GM23338 (cell line): Measurements from ENCODE around the gene FIG4. TPM values are rescaled to one million over a fixed set of nuclear protein-coding genes. Genes with fewer than 3 reads are reported as not detected.
"Not testable (repeated sequence)": the region's sequence is repeated elsewhere in the genome, so short reads cannot be mapped to it uniquely, and the experiment has no call there.

Experiments used
- ATAC-seq: fragments of 200-7000 bp; cut with Tn5 transposase; 3 replicates; pipeline ENCODE4 v1.9.1; 2020
- DNase-seq: peaks from one replicate; pipeline ENCODE4 v3.0.0-alpha.2; 2015; ENCODE audit warnings: low spot score
- H2AFZ ChIP-seq: fragments of 200-600 bp; sonication (generic); 2 replicates; pipeline ENCODE4 v1.8.0; 2016; ENCODE audit warnings: antibody characterized with exemption, mild to moderate bottlenecking, moderate library complexity
- H3F3A ChIP-seq: fragments of 200-600 bp; sonication (generic); replicated peaks from 2 replicates; pipeline ENCODE4 v1.8.0; 2017; ENCODE audit warnings: antibody characterized with exemption, mixed run types, low read depth
- H3K27ac ChIP-seq: fragments of 200-600 bp; sonication (generic); 2 replicates; pipeline ENCODE4 v1.6.1; 2016; ENCODE audit warnings: low read depth
- H3K27me3 ChIP-seq: fragments of 200-600 bp; sonication (generic); 2 replicates; pipeline ENCODE4 v1.8.0; 2016; ENCODE audit warnings: mild to moderate bottlenecking, mixed run types, moderate library complexity; ENCODE audit not compliant: insufficient read depth
- H3K36me3 ChIP-seq: fragments of 200-600 bp; sonication (generic); 2 replicates; pipeline ENCODE4 v1.8.0; 2016; ENCODE audit warnings: mild to moderate bottlenecking; ENCODE audit not compliant: insufficient read depth
- H3K4me1 ChIP-seq: fragments of 200-600 bp; sonication (generic); 2 replicates; pipeline ENCODE4 v1.8.0; 2016; ENCODE audit warnings: mild to moderate bottlenecking, moderate library complexity; ENCODE audit not compliant: insufficient read depth
- H3K4me2 ChIP-seq: fragments of 200-600 bp; sonication (generic); 2 replicates; pipeline ENCODE4 v1.7.1; 2017; ENCODE audit warnings: mixed run types
- H3K4me3 ChIP-seq: fragments of 200-600 bp; sonication (generic); 2 replicates; pipeline ENCODE4 v1.6.1; 2016; ENCODE audit warnings: mixed run types
- H3K79me2 ChIP-seq: fragments of 200-600 bp; sonication (generic); replicated peaks from 2 replicates; pipeline ENCODE4 v1.8.0; 2017; ENCODE audit warnings: mild to moderate bottlenecking; ENCODE audit not compliant: insufficient read depth
- H3K9me2 ChIP-seq: fragments of 200-600 bp; sonication (generic); 2 replicates; pipeline ENCODE4 v1.8.0; 2017; ENCODE audit not compliant: insufficient read depth
- H4K20me1 ChIP-seq: fragments of 200-600 bp; sonication (generic); replicated peaks from 2 replicates; pipeline ENCODE4 v1.8.0; 2017; ENCODE audit warnings: mild to moderate bottlenecking; ENCODE audit not compliant: insufficient read depth
- H3K27ac Mint-ChIP-seq: 2 replicates; pipeline ENCODE4 v1.8.0; 2020; ENCODE audit warnings: inconsistent platforms, mild to moderate bottlenecking, moderate library complexity, mixed read lengths
- H3K27me3 Mint-ChIP-seq: 3 replicates; pipeline ENCODE4 v1.8.0; 2022; ENCODE audit warnings: low read depth, mild to moderate bottlenecking, moderate library complexity, mixed read lengths, inconsistent platforms; ENCODE audit not compliant: insufficient read depth, poor library complexity
- H3K36me3 Mint-ChIP-seq: 3 replicates; pipeline ENCODE4 v1.8.0; 2021; ENCODE audit warnings: low read depth, mild to moderate bottlenecking, inconsistent platforms, moderate library complexity, mixed read lengths
- H3K4me1 Mint-ChIP-seq: 3 replicates; pipeline ENCODE4 v1.8.0; 2020; ENCODE audit warnings: mild to moderate bottlenecking, inconsistent platforms, mixed read lengths
- H3K4me3 Mint-ChIP-seq: 3 replicates; pipeline ENCODE4 v1.8.0; 2021; ENCODE audit warnings: moderate library complexity, mild to moderate bottlenecking, inconsistent platforms, mixed read lengths
- H3K9me3 Mint-ChIP-seq: 3 replicates; pipeline ENCODE4 v1.8.0; 2020; ENCODE audit warnings: moderate library complexity, mild to moderate bottlenecking, inconsistent platforms, mixed read lengths
- CTCF ChIP-seq, 2 experiments: fragments of 200-600 bp in 1 of 2; sonication (generic) in 1 of 2; conservative IDR thresholded peaks; 2 replicates each; pipeline versions ENCODE4 v1.5.1 to v1.6.1; 2016 to 2017; ENCODE audit warnings: antibody characterized with exemption in 2 of 2, low read depth in 2 of 2, mild to moderate bottlenecking in 2 of 2, moderate library complexity in 1 of 2
- ETS1 ChIP-seq: IDR thresholded peaks from 2 replicates; pipeline ENCODE4 v1.6.1; 2016; ENCODE audit warnings: antibody characterized with exemption
- JUNB ChIP-seq: IDR thresholded peaks from one replicate; pipeline ENCODE4 v1.6.1; 2016; ENCODE audit warnings: antibody characterized with exemption; ENCODE audit not compliant: unreplicated experiment
- NANOG ChIP-seq: IDR thresholded peaks from 2 replicates; pipeline ENCODE4 v1.6.1; 2016; ENCODE audit warnings: antibody characterized with exemption, borderline replicate concordance
- POLR2AphosphoS5 ChIP-seq: IDR thresholded peaks from 2 replicates; pipeline ENCODE4 v1.6.1; 2016; ENCODE audit warnings: antibody characterized with exemption, low read depth
- STAT1 ChIP-seq: IDR thresholded peaks from one replicate; pipeline ENCODE4 v1.6.1; 2016; ENCODE audit warnings: antibody characterized with exemption; ENCODE audit not compliant: unreplicated experiment
- ZNF114 ChIP-seq: fragments of 250-450 bp; sonication (Bioruptor Pico); IDR thresholded peaks from 2 replicates; pipeline ENCODE4 v1.5.0; 2020; ENCODE audit warnings: mild to moderate bottlenecking, moderate library complexity
- ZNF331 ChIP-seq: fragments of 250-450 bp; sonication (Bioruptor Pico); IDR thresholded peaks from 2 replicates; pipeline ENCODE4 v1.5.0; 2020; ENCODE audit warnings: low read depth, mild to moderate bottlenecking, moderate library complexity
- polyA plus RNA-seq: library from polyadenylated mRNA; unstranded; fragments of >200 nt; fragmentation: Nextera tagmentation; extraction: Ambion mirVana; gene quantifications from 2 replicates; pipeline ENCODE4 v1.2.1, GENCODE V29; 2016
- total RNA-seq: library from RNA; depleted of rRNA; stranded (reverse); fragments of >200 nt; shearing (Covaris generic); gene quantifications from 2 replicates; pipeline ENCODE4 v1.2.3, GENCODE V29; 2014

FIG4 gene
- total and polyA plus RNA-seq, 2 experiments from 2014 or later: 7.0 to 16.9 TPM

GRCh38 chr6:109854541-109855308 lies 163.6 kb downstream of the FIG4 start:
- no peak overlapping the region for H3K4me3 Mint-ChIP-seq
- H4K20me1 ChIP-seq: no peaks in the 10 kb centered on the region
- no peaks in the 10 kb centered on the region for H3F3A ChIP-seq
- no peak overlapping the region; the same call in 1 of the 2 replicates for H3K27ac Mint-ChIP-seq
- H3K27me3 ChIP-seq: no peaks in the 10 kb centered on the region
- peaks cover 11% of the 10 kb centered on the region for H3K9me3 Mint-ChIP-seq
- H3K27me3 Mint-ChIP-seq: no peaks in the 10 kb centered on the region
- no peaks in the 10 kb centered on the region for H3K79me2 ChIP-seq
- H3K4me3 ChIP-seq: no peak overlapping the region
- H3K36me3 ChIP-seq: no peaks in the 10 kb centered on the region
- DNase-seq (peak; percentile 92), ATAC-seq (peak; percentile 84)
- H3K36me3 Mint-ChIP-seq: peaks cover 7% of the 10 kb centered on the region
- peaks cover 27% of the 10 kb centered on the region for H3K9me2 ChIP-seq
- H3K27ac ChIP-seq: peak overlapping the region; percentile 84
- H3K4me2 ChIP-seq: no peak overlapping the region
- TF ChIP-seq STAT1: no peak
- 0 out of 2 replicates have a peak, but pooled peaks have one; percentile 25 for TF ChIP-seq NANOG
- no peak overlapping the region for H2AFZ ChIP-seq
- H3K4me1 Mint-ChIP-seq: peaks cover 15% of the 10 kb centered on the region; the same call in 2 of the 3 replicates
- H3K4me1 ChIP-seq: peaks cover 13% of the 10 kb centered on the region

- H3K27me3 Mint-ChIP-seq, H3K36me3 ChIP-seq, H2AFZ ChIP-seq, ATAC-seq, H3K4me3 Mint-ChIP-seq, H4K20me1 ChIP-seq, H3K27me3 ChIP-seq, H3K4me2 ChIP-seq, H3F3A ChIP-seq, H3K4me3 ChIP-seq, DNase-seq, H3K79me2 ChIP-seq: not testable (repeated sequence)
- TF ChIP-seq NANOG (peak; percentile 11; the same call in 1 of the 2 replicates), ZNF114 (CRISPR knock-in tag) (peak; percentile 87; the same call in 1 of the 2 replicates), ZNF331 (CRISPR knock-in tag) (peak; percentile 41; the same call in 1 of the 2 replicates)
- H3K4me1 ChIP-seq: peaks cover 13% of the 10 kb centered on the region
- peak overlapping the region; percentile 84 for H3K27ac ChIP-seq
- Mint-ChIP-seq H3K27ac (peak overlapping the region; percentile 69), H3K9me3 (peaks cover 20% of the 10 kb centered on the region), H3K4me1 (peaks cover 15% of the 10 kb centered on the region; the same call in 2 of the 3 replicates), H3K36me3 (peaks cover 15% of the 10 kb centered on the region)
- H3K9me2 ChIP-seq: peaks cover 27% of the 10 kb centered on the region
Measured at GRCh38 chr6:109855476-109856040, 164.5 kb downstream of the FIG4 start.

GRCh38 chr6:109861946-109862345 lies 170.8 kb downstream of the FIG4 start:
- Histone ChIP-seq H3K4me2 (no peak overlapping the region), H2AFZ (no peak overlapping the region), H3F3A (no peaks in the 10 kb centered on the region), H3K36me3 (no peaks in the 10 kb centered on the region), H3K79me2 (no peaks in the 10 kb centered on the region), H3K27ac (no peak overlapping the region), H4K20me1 (no peaks in the 10 kb centered on the region), H3K9me2 (no peaks in the 10 kb centered on the region), H3K4me3 (no peak overlapping the region), H3K27me3 (no peaks in the 10 kb centered on the region), H3K4me1 (peaks cover 2% of the 10 kb centered on the region; the same call in 1 of the 2 replicates)
- Mint-ChIP-seq H3K27ac (no peak overlapping the region), H3K27me3 (peaks cover 5% of the 10 kb centered on the region), H3K9me3 (peaks cover 56% of the 10 kb centered on the region), H3K4me3 (no peak overlapping the region), H3K4me1 (no peaks in the 10 kb centered on the region), H3K36me3 (peaks cover 45% of the 10 kb centered on the region)
- DNase-seq (no peak), ATAC-seq (no peak)
- TF ChIP-seq JUNB (no peak), ZNF114 (CRISPR knock-in tag) (no peak), ETS1 (no peak), STAT1 (no peak), ZNF331 (CRISPR knock-in tag) (no peak), POLR2AphosphoS5 (no peak), CTCF (conservative IDR thresholded peaks at IDR 0.05; ENCODE audit: low read depth in 2 of 2) (no peak)
